Epithelial cell of esophagus (primary cell): Measurements from ENCODE around the gene NR3C2.

Experiments used
- DNase-seq: peaks from one replicate; pipeline ENCODE4 v3.0.0; 2010; ENCODE audit warnings: low read depth
- H3K4me3 ChIP-seq: 2 replicates; pipeline ENCODE4 v1.5.1; 2011; ENCODE audit warnings: mild to moderate bottlenecking, low read length, control low read depth
- CTCF ChIP-seq: IDR thresholded peaks from 2 replicates; pipeline ENCODE4 v1.5.1; 2011; ENCODE audit warnings: low read depth, mild to moderate bottlenecking, low read length, control low read depth, inconsistent platforms; ENCODE audit not compliant: insufficient read depth; ENCODE audit errors: missing control alignments

NR3C2 gene

GRCh38 chr4:148425327-148426110 is 16.7 kb downstream of the NR3C2 start:
- peak; percentile 15 for TF ChIP-seq CTCF
- no peak for DNase-seq
- H3K4me3 ChIP-seq, result no peak overlapping the region

GRCh38 chr4:148420397-148420796 is 21.8 kb downstream of the NR3C2 start:
- no peak overlapping the region for H3K4me3 ChIP-seq
- no peak for TF ChIP-seq CTCF
- no peak for DNase-seq

GRCh38 chr4:148415500-148415899 is 26.7 kb downstream of the NR3C2 start:
- TF ChIP-seq CTCF, result no peak
- H3K4me3 ChIP-seq, result no peak overlapping the region
- DNase-seq, result peak; percentile 10

- no peak for TF ChIP-seq CTCF
- no peak overlapping the region for H3K4me3 ChIP-seq
- no peak for DNase-seq
Observed at GRCh38 chr4:148412460-148412994, 29.7 kb downstream of the NR3C2 start.

GRCh38 chr4:148405161-148405893 is 36.9 kb downstream of the NR3C2 start:
- H3K4me3 ChIP-seq, result no peak overlapping the region
- TF ChIP-seq CTCF, result no peak
- no peak for DNase-seq

- TF ChIP-seq CTCF, result no peak
- DNase-seq, result no peak
Observed at GRCh38 chr4:148398988-148399387, 43.2 kb downstream of the NR3C2 start.

More at GRCh38 chr4:148398988-148399387, 43.2 kb downstream of the NR3C2 start:
- no peak overlapping the region for H3K4me3 ChIP-seq
